NCI-H2171 (cell line): ENCODE results near the gene CYB5RL.
"Not testable (repeated sequence)": the region's sequence is repeated elsewhere in the genome, so short reads cannot be mapped to it uniquely, and the experiment has no call there.

Source experiments
- DNase-seq: peaks from one replicate; lab custom pipeline; 2025; lab: John Stamatoyannopoulos, UW

Gene CYB5RL

GRCh38 chr1:54186056-54186455 lies 13.8 kb downstream of the CYB5RL start:
- no peak for DNase-seq

GRCh38 chr1:54180701-54181360 lies 19.0 kb downstream of the CYB5RL start:
- DNase-seq: no peak

DNA sequence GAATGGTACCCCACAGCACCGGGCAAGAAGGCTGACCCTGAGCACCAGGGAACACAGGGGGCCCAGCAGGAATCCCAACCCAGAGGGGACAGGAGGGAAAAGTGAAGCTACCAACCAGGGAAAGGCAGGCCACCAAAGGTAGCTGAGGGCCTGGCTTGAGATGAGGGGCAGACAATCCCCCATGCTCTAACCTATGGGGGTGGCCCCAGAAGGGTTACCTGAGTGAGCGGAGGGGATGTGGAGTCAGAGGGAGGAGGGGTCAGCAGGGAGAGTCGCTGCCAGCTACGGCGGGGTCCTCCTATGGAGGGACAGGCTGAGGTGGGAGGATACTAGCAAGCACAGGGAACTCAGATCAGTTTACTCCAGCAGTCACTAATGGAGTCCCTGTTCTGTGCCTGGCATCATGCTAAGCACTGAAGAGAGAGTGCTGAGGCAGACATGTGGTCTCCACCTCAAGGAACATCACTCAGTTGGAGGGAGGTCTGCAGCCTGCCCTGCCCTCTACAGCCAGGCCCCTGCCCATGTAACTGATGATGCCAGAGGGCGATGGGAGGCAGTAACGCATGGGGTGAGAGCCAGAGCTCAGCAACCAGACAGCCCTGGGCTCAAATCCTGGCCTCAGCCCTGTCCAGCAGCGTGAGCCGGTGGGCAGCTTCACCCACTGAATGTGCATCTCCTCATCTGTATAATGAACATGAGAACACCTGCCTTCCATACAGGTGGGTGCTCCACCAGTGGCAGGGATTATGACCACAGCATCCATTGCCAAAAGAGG lies 21.3 kb downstream of the CYB5RL start:
- no peak for DNase-seq

DNA sequence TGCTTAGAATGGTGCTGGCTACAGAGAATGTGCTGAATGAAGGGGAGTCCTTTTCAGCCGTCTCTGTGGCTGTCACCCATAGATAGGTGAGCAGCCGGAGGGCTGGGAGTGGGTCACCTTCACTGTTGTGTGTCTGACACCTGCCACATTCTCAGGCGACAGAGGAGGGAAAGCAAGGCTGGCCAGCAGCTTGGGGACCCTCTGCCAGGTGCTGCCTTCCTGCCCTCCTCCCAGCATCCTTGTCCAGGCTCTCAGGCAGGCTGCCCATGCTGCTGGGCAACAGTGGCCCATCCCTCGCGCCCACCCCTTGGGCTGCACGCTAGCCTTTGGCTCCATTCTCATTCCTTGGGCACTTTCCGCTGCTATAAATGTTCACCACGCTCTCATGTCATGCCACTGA lies 22.1 kb downstream of the CYB5RL start:
- no peak for DNase-seq

GRCh38 chr1:54176621-54177327 lies 23.1 kb downstream of the CYB5RL start:
- DNase-seq: no peak

GRCh38 chr1:54174106-54174505 lies 25.7 kb downstream of the CYB5RL start:
- no peak for DNase-seq

DNA sequence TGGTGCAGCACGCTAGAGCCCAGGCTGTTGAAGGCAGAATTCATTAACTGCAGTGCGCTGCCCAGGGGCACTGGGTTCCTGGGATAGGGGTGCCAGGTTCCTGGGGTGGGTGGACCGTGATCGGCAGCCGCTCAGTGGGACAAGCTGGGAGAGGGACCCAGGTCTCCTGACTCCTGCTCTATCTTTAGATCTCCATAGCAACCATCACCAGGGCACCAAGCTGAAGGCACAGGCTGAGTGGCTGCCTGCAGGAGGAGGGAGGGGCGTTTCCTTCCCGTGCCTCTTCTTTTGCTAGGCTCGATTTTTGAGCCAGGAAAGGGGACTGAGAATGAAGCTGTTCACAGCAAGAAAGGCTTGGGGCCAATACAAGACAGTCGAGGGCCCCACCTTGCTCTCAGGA lies 26.1 kb downstream of the CYB5RL start:
- no peak for DNase-seq

- no peak for DNase-seq
Observed at GRCh38 chr1:54172614-54173599, 26.9 kb downstream of the CYB5RL start.

DNA sequence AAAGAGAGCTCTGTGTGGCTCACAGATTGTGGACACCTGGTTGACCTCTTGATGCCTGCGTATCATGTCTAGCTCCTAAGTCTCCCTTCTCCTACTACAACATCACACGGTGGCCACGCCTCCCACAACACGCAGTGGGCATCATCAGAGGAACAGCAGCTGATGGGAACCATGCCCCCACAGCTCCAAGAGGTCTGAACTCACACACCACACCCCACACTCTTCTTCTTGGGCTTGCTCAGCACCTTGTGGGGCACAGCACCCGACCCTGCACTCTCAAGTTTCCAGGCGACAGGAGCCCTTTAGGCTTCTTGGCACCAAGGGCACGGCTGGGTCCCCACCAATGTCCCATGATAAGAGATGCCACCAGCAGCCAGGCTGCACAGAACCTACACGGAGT lies 28.2 kb downstream of the CYB5RL start:
- no peak for DNase-seq

DNA sequence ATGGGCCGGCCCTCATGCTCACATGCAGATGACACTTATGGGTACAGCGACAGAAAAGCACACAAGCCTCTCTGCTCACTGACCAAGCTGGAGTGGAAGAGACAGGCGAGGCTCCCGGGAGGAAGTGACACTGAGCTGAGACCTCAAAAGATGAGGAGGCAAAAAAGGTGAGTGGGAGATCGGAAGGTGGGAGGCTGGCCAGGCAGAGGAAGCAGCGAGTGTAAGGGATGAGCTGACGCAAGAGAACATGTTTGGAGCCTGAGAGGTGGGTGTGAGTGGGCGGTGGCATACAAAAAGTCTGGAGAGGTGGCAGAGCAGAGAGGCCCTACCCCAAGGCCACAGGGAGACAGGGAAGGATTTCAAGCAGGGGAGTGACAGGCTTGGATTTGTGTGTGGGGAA lies 28.8 kb downstream of the CYB5RL start:
- no peak for DNase-seq

DNA sequence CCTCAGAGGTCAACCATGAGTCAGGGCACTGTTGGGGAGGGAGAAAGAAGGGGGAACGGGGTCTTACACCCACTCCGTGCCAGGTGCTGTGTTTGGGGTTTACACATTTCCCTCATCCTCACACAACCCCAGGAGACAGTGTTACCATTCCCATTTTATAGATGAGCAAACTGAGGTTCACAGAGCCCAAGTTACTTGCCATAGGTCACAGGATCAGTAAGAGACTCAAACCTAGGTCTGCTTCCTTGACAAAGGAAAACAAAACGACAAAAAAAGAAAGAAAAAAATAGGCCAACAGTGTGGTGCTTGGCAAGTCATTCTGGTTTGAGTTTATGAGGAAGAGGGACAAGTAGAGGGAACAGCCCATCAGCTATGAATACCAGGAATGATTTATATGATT lies 30.8 kb downstream of the CYB5RL start:
- no peak for DNase-seq

- DNase-seq: no peak
Observed at GRCh38 chr1:54168206-54168965, 31.4 kb downstream of the CYB5RL start.

GRCh38 chr1:54167422-54168139 lies 32.2 kb downstream of the CYB5RL start:
- DNase-seq: no peak

GRCh38 chr1:54166357-54166756 lies 33.5 kb downstream of the CYB5RL start:
- not testable (repeated sequence) for DNase-seq

DNA sequence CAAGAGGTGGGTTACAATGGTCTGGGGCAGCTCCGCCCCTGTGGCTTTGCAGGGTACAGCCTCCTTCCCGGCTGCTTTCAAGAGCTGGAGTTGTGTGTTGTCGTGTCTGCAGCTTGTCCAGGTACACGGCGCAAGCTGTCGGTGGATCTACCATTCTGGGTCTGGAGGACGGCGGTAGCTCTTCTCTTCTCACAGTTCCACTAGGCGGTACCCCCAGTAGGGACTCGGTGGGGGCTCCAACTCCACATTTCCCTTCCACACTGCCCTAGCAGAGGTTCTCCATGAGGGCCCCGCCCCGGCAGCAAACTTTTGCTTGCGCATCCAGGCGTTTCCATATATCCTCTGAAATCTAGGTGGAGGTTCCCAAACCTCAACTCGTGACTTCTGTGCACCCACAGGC lies 34.7 kb downstream of the CYB5RL start:
- DNase-seq: no peak

DNA sequence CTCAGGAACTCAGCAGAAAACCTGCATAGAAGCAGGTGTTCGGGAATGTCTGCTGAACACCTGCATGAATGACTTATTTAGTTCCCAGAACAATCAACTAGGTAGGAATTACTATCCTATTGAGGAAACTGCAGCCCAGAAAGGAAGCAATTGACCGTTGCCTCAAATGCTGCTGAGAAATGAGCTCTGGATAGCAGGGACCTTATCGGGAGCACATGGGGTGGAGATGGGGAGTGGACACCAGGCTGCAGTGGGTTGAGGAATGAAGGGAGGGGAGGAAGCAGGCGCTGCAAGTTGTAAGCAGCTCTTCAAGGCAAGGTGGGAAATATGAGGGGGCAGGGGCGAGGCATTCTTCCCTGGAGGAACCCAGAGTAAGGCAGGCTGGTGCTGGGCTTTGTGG lies 36.3 kb downstream of the CYB5RL start:
- DNase-seq: no peak

DNA sequence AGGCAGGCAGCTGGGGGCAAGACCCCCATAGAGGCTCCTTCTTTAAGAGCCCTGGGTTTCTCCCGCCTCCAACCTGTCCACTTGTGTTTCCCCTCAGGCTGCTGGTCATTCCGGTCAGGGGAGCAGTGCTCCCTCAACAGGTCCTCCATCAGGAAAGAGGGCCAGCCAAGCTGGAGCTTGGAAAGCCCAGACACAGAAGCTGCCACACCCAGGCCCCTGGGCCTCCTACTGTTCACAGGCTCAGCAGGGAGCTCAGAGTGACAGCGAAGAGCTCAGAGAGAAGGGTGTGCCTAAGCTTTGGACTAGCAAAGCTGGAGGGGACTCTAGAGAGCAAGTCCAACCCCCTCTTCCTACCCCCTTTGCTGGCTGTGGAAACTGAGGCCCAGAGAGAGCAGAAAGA lies 36.8 kb downstream of the CYB5RL start:
- no peak for DNase-seq

DNA sequence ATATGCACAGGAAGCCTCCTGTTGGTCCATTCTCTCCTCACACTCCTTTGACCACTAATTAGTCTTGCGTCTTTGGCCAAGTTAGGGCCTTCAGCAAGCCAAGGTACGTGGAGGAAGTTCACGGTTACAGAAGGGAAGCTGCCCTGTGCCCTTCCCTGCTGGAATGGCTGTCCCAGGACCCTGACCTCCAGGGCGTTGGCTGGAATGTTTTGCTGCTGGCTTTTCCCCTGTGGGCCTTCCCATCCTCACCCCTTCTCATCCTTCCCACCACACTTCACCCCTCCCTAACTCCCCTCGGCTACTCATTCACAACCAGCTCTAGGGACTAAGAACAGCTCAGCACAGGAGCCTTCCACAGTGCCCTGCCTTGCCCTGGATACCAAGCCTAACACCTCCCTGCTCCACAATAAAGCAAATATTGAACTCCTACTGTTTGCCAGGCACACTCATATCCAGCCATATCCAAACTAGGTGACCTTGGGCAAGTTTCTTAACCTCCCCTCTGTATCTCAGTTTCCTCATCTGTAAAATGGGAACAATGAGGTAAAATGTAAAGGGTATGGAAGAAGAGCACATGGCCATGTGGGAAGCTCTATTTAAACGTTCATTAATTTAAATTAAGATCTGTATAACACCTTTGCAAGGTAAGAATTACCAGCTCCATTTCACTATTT lies 38.2 kb downstream of the CYB5RL start:
- no peak for DNase-seq

GRCh38 chr1:54160351-54160750 lies 39.5 kb downstream of the CYB5RL start:
- no peak for DNase-seq

DNA sequence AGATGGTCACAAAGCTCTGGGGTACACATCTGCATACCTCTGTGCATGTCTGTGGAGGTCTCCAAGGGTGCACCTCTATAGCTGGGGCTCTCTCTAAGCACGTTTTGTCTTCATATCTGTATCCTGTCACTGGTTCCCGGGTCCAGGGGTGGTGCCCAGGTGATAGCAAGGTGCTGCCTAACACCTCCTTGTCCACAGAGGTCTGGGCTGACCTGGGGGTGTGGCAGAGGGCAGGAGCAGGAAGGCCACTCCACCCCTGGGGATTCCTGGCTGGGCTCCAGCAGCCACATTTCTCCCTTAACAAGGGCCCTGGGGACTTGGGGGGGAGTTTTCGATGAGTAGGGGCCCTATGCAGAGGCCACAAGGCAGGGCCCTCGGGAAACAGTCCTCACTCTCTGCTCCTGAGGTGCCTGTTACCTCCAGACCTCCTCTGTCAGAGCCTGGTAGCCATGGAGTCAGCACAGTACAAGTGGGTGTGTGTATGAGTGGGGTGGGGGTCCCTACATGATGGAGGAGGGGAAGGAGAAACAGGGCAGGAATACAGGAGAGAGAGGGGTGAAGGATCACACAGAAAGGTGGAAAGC lies 40.0 kb downstream of the CYB5RL start:
- DNase-seq: no peak
